HG03039 (cell line): ENCODE results near the gene TUBA4A.
"Not testable (repeated sequence)": the region's sequence is repeated elsewhere in the genome, so short reads cannot be mapped to it uniquely, and the experiment has no call there.

Experiments used
- ATAC-seq: cut with Tn5 transposase; IDR thresholded peaks from one replicate; pipeline ENCODE4 v1.9.1; 2021; ENCODE audit warnings: mild to moderate bottlenecking, moderate library complexity; ENCODE audit not compliant: unreplicated experiment

The TUBA4A gene

DNA sequence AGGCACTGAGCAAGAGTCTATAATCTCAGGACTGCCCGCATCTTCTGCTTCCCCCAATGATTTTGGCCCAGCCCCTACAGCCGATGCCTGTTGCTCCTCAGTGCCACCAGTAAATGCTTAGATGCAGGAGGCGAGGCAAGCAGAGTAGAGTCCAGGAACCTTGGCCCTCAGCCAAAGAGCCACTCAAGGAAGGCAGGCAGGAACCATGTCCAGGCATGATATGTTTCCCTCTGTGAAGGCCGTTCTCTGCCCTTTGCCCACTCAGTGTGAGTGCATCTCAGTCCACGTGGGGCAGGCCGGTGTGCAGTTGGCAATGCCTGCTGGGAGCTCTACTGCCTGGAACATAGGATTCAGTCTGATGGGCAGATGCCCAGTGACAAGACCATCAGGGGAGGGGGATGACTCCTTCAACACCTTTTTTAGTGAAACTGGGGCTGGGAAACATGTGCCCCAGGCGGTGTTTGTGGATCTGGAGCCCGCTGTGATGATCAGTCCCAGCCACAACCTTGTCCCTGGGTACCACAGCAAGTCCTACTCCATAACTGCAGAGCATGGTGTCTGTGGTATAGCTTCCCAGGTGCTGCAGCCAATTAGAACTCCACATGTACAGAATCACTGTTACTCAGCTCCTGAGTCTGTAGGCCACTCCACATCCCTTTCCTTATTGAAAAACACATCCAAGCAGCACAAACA lies 15.8 kb upstream of the TUBA4A start:
- ATAC-seq: no peak

GRCh38 chr2:219268294-219268693 lies 14.6 kb upstream of the TUBA4A start:
- no peak for ATAC-seq

GRCh38 chr2:219266886-219267285 lies 13.2 kb upstream of the TUBA4A start:
- ATAC-seq: no peak

GRCh38 chr2:219266232-219266631 lies 12.5 kb upstream of the TUBA4A start:
- ATAC-seq: no peak

DNA sequence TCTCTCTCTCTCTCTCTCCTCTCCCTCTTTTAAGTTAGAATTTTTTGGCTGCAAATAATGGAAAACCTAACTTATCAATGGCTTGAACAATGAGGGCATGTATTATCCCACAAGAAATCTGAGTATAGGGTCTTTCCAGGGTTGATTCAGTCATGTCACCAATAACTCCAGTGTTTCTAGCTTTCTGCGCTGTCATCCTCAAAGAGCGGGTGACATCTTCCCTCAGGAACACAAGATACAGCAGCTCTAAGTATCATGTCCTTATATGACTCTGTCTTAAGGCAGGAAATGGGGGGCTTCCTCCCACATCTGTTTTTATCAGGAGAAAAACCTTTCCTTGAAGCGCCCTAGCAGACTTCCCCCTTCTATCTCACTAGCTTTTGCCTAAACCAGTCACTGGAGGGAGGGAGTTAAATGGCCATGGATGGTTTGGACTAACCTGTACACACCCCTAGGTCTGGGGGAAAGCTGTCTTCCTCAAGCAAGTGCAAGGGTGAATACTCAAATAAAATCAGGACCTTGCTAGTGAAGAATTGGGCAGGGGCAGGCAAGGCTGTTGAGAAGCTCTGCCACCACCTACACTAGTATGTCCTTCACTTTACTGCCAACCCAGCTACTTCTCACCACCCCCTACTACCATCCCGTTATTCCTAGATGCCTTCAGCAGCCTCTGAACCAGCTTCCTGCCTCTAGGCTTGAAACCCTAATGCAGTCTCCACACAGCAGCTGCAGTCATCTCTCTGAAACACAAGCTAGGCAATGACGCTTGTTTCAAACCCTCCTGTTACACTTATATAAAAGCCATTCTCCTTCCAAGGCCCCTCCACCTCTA lies 7.5 kb upstream of the TUBA4A start:
- ATAC-seq: no peak

GRCh38 chr2:219258942-219259341 lies 5.2 kb upstream of the TUBA4A start:
- ATAC-seq: not testable (repeated sequence)

DNA sequence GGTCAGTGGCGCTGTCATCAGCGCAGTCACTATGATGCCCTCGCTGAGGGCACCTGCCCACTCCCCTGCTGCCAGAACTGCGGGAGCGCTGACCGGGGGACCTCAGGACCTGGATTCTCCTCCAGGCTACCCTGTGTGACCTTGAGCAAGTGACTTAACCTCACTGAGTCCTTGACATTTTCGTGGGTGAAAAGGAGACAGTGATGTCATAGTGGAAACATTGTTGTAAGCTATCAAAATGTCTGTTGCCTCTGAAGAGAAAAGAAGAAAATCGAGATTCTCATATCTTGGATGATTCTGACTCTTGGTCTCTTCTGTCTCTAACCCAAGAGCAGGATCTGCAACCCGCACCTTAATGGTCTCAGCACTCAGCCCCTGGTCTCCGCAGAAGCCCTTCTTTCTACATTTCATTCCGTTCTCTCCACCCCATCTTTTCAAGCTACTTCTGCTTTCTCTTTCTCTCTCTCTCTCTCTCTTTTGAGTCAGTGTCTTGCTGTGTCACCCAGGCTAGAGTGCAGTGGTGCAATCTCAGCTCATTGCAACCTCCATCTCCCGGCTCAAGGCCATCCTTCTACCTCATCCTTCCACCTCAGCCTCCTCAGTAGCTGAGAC lies 978 bp upstream of the TUBA4A start:
- ATAC-seq: peak; percentile 14

DNA sequence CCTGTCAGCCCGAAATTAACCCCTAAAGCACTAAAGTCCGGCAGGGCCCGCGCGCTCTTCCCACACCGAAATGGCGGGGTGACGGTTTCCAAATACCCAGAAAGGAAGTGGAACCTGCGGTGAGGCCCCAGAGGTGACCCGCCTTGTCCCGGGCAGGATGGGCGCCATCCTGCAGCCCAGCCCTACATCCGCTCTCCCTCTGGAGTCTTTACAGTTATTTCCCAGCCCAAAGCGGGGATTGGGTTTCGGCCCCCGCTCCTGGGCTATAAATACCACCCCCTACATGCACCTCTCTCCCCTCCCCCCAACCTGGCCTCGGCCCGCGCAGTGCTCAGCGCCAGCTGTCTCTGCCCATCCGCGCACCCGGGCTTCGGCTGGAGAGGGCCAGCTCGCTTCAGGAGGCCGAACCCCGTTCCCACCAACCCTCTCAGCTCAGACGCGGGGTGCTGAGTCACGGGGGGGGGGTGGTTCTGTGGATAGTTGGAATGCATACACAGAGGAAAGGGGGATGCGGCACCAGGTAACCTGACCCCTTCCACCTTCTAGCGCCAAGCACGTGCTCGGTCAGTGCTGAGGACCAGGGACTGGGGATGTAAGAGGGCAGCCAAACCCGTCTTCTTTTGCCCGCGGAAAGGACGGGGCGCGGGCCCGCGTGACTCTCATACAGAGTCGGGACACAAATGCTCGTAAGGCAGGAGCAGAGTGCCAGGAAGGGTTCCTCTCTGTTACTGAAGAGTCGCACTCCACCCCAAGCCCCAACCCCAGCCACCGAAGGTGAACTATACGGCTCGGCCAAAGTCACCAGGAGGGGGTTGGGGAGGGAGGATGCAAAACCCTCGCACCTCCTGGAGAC lies 592 bp downstream of the TUBA4A start, which contains the start of gene TUBA4B:
Gene TUBA4B (plus strand): TSS at position 344 of the 853 bp plus-strand sequence. CDS start 165 bp downstream, at position 509.
- no peak for ATAC-seq

GRCh38 chr2:219252570-219252899 lies 1.2 kb downstream of the TUBA4A start:
- ATAC-seq: no peak

GRCh38 chr2:219252084-219252483 lies 1.6 kb downstream of the TUBA4A start:
- ATAC-seq: no peak

- no peak for ATAC-seq
These were observed 2.1 kb downstream of the TUBA4A start for GRCh38 chr2:219251656-219252055.

GRCh38 chr2:219250049-219250781 lies 3.5 kb downstream of the TUBA4A start:
- no peak for ATAC-seq

DNA sequence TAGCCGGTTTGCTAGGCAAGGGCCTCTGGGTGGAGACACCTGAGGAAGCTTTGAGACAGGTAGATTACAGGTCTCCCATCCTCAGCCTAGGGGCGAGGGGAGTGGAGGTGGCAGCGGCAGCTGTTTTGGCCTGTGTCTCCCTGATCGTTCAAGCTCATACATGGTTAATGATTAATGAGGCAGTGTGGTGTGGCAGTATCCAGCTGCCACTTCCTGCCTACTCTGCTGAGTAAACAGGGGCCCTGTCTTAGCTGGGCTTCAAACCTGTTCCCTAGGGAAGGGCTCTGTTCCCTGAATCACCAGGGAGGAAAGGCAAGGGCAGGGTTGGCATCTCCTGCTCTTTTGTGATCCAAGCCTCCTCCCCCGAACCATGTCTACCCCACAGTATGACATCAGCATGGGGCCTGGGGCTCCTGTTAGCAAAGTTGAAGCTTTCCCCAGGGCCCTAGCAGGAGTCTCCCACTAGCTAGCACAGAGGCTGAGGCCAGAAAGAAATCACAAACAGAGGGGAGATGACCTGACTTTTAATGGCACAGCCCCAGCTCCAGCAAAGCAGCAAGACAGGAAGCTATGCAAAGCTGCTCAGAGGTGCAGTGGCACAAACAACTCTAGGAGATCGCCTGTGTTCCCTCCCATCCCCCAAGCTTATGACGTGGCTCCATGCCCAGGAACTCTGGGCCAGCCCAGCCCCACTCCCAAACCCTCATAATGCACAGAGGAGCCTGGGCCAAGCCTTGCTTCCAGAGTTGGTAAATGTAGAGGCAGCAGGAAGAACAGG lies 4.3 kb downstream of the TUBA4A start:
- no peak for ATAC-seq

DNA sequence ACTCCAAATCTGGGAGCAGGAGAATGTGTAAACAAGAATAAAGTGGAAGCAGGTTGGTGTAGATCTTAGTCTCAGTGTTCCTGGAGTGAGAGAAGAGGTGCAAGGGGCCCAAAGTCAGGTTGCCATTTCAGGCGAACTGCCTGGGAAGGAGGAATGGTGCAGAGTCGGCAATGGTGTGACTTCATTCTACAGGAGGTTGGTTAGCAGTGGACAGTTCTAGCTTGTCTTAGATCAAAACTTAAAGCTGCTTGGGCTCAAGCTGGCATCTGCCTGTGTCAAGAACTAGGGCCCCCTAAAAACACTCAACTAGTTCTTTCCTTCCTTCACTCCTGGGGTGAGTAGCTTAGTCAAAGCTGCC lies 4.9 kb downstream of the TUBA4A start:
- no peak for ATAC-seq

GRCh38 chr2:219247678-219248642 lies 5.8 kb downstream of the TUBA4A start:
- no peak for ATAC-seq

- no peak for ATAC-seq
These were observed 7.2 kb downstream of the TUBA4A start for GRCh38 chr2:219246559-219246958.

- ATAC-seq: no peak
These were observed 7.9 kb downstream of the TUBA4A start for GRCh38 chr2:219245899-219246230.

DNA sequence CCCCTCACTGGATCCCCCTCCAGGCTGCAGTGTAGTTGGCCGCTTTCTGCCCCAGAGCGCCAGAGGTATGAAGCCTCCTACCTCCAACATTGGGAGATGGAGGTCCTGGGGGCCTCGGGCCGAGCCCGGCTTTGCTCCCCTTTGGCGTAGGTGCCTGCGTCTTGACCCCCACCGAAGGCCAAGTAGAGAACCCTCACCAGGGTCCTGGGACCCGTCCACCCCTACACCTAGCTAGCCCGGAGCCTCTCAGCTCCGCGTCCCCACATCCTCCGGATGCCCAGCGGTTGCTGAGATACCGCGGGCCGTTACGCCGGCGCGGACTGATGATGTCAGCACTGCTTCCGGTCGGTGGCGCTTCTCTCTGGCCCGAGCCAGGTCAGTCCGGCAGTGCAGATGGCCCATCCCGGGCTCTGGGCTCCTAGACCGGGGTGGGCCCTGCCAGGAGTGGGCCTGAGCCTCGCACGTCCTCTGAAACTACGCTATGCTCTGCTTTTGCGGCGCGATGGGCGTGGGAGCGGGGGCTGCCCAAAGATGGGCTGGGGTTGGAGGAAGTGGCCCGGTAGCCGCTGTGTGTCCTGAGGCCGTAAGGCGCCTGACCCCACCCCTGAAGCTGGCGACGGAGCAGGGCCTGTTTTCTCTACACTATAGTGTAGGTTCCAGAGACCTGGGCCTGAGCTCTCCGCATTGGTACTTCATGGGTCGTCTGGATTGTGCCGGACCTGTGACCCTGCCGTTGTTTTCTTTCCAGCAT lies 8.4 kb downstream of the TUBA4A start, which contains the start of the genes GLB1L and STK16:
Gene GLB1L (minus strand): TSS at position 297 of the 751 bp plus-strand sequence. CDS start 1,871 bp downstream, outside the sequence.
Gene STK16 (plus strand): TSS at position 332 of the 751 bp plus-strand sequence. CDS start 521 bp downstream, outside the sequence.
- ATAC-seq: peak; percentile 60
